HG03175 (cell line): ENCODE results near the gene ZNF428.
"Not testable (repeated sequence)": the region's sequence is repeated elsewhere in the genome, so short reads cannot be mapped to it uniquely, and the experiment has no call there.

Experiments
- ATAC-seq: cut with Tn5 transposase; IDR thresholded peaks from one replicate; pipeline ENCODE4 v1.9.1; 2021; ENCODE audit warnings: mild to moderate bottlenecking, moderate library complexity; ENCODE audit not compliant: unreplicated experiment

ZNF428 gene

GRCh38 chr19:43619262-43620060, at the start of gene ZNF428:
ZNF428 (minus strand) TSS chr19:43619629; CDS start chr19:43614304, 5,325 bp downstream.
- peak; percentile 79 for ATAC-seq

GRCh38 chr19:43668406-43669109, 49.1 kb upstream of the ZNF428 start:
- peak; percentile 86 for ATAC-seq

DNA sequence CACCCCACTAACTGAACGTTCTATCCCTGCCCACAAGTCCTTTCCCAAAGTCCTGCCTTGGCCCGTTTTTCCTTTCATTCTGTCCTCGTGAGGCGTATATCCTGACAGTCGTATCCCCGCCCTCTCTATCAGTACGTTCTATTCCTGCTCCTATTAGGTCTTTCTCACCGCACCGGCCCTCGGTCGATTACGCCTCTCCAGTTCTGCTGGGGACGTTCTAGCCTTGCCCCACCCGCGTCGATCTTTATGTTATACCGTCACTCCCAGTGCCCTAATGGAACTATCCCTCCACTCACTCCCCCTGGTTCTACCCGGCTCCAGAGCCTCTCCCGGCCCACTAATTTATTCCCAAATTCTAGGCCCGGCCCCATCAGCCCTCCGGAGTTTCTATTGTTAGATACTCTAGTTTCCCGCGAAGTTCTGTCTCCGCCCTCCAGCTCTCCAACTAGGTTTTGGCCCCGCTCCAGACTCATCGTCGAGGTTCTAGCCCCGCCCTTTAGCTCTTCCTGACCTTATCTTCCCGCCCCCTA, 48.5 kb upstream of the ZNF428 start:
- no peak for ATAC-seq

- ATAC-seq, result no peak
Observed at GRCh38 chr19:43667126-43667875, 47.9 kb upstream of the ZNF428 start.

DNA sequence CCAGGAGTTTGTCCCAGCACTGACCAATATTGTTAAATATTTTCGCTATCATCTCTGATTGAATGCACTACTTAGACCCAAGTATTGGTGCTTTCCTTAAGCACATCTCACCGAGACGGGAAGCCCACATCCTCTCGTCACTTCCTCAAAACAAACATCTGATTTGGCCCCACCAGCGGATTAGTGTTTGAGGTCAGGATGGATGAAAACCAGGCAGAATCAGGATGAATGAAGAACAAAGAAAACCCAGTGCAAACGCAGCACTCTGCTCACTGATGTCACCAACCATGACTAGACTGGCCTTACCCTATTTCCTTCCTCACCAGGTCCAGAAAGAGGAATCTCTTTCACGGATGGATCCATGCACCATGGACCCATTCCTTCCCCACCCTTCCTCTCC, 44.6 kb upstream of the ZNF428 start:
- no peak for ATAC-seq

GRCh38 chr19:43662487-43662886, 43.1 kb upstream of the ZNF428 start:
- no peak for ATAC-seq

- no peak for ATAC-seq
Observed at GRCh38 chr19:43660971-43661360, 41.5 kb upstream of the ZNF428 start.

DNA sequence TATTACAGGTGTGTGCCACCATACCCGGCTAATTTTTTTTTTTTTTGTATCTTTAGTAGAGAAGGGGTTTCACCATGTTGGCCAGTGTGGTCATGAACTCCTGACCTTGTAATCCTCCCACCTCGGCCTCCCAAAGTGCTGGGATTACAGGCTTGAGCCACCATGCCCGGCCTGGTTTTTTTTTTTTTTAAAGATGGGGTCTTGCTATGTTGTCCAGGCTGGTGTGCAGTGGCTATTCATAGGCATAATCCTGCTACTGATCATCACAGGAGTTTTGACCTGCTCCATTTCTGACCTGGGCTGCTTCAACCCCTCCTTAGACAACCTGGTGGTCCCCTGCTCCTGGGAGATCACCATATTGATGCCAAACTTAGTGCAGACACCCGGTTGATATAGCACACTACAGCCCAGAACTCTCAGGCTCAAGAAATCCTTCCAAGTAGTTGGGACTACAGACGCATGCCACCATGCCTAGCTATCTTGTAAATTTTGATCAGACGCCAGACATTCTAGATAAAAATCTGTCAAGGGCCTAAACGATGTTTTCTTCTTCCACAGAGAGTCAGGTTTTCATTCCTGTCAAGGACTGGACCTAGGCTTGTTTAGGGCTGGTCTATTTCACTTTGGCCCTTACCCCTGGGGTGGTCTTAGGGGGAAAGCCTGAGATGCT, 41.0 kb upstream of the ZNF428 start:
- no peak for ATAC-seq

GRCh38 chr19:43658494-43658893, 39.1 kb upstream of the ZNF428 start:
- ATAC-seq, result no peak

DNA sequence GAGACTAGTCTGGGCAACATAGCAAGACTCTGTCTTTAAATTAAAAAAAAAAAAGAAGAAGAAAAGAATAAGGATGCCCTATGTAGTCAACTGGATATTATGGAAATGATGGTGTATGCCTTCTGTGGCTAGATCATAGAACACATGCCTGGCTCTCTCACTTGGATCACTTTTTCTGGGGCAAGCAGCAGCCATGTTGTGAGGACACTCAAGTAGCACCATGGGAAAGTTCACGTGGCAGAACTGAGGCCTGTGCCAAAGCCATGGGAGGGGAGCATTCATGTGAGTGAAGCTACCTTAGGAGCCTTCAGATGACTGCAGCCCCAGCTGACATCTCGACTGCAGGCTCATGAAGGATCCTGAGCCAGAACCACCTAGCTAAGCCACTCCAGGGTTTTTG, 38.6 kb upstream of the ZNF428 start:
- no peak for ATAC-seq

DNA sequence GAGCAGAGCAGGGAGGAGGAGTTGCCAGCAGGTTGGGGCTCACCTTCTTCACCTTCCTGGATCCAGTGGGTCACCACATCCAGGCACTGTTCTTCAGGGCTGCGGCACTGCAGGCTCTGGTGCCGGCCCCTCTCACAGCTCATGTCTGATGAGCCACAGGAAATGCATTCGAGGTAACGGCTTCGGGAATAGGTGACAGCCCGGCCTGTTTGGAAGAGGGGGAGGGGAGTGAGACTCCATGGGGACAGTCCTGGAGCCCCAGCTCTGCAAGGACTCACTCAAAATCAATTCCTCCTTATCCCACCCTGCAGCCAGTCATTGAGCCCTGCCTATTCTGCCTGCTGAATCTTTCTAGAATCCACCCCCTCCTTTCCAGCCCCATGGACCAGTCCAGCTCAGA, 37.0 kb upstream of the ZNF428 start:
- ATAC-seq, result no peak

GRCh38 chr19:43652546-43652874, 33.1 kb upstream of the ZNF428 start:
- no peak for ATAC-seq

DNA sequence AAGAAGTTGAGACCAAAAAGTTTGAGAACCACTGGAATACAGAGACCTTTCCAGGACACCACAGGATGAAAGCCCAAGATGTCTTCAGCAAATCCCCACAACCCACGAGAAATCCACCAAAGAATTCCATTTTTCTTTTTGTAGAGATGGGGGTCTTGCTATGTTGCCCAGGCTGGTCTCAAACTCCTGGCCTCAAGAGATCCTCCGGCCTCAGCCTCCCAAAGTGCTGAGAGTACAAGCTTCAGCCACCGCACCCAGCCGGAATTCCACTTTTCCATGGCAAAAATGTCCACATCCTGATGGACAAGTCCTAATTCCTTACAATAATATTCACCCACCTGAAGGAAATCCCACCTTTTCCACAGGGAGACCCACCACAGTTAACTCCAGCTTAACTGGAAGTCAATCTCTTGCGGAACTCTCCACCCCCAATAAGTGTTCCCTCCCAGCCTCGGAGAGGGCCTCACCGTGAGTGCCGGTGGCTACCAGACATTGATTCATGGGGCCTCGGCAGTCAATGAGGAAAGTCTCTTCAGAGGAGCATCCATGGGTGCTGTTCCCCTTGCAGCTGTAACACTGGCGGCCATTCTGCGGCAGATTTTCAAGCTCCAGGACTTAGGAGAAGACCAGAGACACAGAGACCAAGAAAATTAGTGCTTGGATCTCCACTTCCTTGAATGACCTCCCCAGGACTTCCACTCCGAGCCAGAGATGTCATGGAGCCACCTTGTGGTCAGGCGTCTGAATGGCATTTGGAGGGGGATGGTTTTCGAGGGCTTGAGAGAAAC, 32.5 kb upstream of the ZNF428 start:
- no peak for ATAC-seq

GRCh38 chr19:43650276-43650675, 30.8 kb upstream of the ZNF428 start:
- not testable (repeated sequence) for ATAC-seq

DNA sequence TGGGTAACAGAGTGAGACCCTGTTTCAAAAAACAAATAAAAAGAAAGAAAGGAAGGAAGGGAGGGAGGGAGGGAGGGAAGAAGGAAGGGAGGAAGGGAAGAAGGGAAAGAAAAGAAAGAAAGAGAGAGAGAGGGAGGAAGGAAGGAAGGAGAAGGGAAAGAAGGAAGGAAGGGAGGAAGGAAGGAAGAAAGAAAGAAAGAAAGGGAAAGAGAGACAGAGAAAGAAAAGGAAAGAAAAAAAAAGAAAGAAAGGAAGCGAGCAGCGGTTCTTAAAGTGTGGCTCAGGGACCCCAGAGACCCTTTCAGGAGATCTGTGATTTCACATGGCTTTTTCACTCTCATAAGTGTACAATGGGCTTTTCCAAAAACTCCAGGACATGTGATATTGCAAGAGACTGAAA, 30.1 kb upstream of the ZNF428 start:
- no peak for ATAC-seq

DNA sequence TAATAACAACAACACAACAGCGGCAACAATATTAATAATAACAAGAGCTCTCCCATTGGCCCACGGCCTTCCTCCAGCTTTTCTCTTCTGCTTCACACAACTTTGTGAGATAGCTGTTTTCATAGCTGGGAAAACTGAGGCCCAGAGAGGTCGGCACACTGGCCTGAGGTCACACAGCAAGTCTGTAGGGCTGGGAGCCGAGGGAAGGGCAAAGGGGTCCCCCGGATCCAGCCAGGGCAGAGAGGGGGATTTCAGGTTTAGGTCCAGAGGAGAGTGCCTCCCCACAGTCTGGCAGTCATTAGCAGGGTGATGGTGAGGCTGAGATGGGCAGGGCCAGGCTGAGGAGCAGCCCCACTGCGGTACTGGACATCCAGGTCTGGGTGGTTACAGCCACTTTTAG, 29.2 kb upstream of the ZNF428 start:
- ATAC-seq, result no peak

GRCh38 chr19:43644181-43644580, 24.8 kb upstream of the ZNF428 start:
- no peak for ATAC-seq

- no peak for ATAC-seq
Observed at GRCh38 chr19:43643326-43643725, 23.9 kb upstream of the ZNF428 start.

DNA sequence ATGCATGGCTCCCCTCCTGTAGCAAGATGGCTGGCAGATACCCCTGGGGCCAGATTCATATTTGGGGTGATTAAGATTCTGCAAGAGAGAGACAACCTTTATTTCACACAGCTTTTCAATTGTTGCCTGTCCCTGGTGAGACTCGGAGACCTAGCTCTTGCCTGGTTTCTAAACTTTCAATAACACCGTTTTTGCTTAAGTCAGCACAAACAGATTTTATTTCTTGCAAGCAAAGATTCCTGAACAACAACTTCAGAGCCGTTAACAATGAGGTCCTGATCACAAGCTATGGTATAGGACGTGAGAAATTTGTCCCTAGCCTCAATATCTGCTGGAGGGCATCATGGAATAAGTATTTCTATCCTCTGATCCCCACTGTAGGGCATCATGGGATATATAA, 23.1 kb upstream of the ZNF428 start:
- ATAC-seq, result no peak

GRCh38 chr19:43641333-43641732, 21.9 kb upstream of the ZNF428 start:
- ATAC-seq, result no peak
